HG03521 (cell line): ENCODE results near the gene UGT1A10.
"Not testable (repeated sequence)": the region's sequence is repeated elsewhere in the genome, so short reads cannot be mapped to it uniquely, and the experiment has no call there.

Source experiments
- ATAC-seq: cut with Tn5 transposase; IDR thresholded peaks from one replicate; pipeline ENCODE4 v1.9.1; 2021; ENCODE audit warnings: mild to moderate bottlenecking, moderate library complexity; ENCODE audit not compliant: unreplicated experiment

The UGT1A10 gene

GRCh38 chr2:233691443-233692433 lies 55.5 kb downstream of the UGT1A10 start:
- ATAC-seq = no peak

GRCh38 chr2:233692648-233693047 lies 56.4 kb downstream of the UGT1A10 start, which contains the start of gene UGT1A6:
Gene UGT1A6, plus strand, starts transcription at chr2:233692890. Its CDS starts 115 bp downstream, at chr2:233693005.
- no peak for ATAC-seq

- ATAC-seq = no peak
Measured at GRCh38 chr2:233693963-233694362, 57.7 kb downstream of the UGT1A10 start.

GRCh38 chr2:233698740-233699139 lies 62.5 kb downstream of the UGT1A10 start:
- ATAC-seq = no peak

- ATAC-seq = no peak
Measured at GRCh38 chr2:233699424-233700027, 63.3 kb downstream of the UGT1A10 start.

GRCh38 chr2:233700028-233700635 lies 63.9 kb downstream of the UGT1A10 start:
- no peak for ATAC-seq

DNA sequence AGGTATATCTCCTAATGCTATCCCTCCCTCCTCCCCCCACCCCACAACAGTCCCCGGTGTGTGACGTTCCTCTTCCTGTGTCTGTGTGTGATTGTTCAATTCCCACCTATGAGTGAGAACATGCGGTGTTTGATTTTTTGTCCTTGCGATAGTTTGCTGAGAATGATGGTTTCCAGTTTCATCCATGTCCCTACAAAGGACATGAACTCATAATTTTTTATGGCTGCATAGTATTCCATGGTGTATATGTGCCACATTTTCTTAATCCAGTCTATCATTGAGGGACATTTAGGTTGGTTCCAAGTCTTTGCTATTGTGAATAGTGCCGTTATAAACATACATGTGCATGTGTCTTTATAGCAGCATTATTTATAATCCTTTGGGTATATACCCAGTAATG lies 64.6 kb downstream of the UGT1A10 start:
- not testable (repeated sequence) for ATAC-seq

GRCh38 chr2:233702238-233702637 lies 66.0 kb downstream of the UGT1A10 start:
- no peak for ATAC-seq

DNA sequence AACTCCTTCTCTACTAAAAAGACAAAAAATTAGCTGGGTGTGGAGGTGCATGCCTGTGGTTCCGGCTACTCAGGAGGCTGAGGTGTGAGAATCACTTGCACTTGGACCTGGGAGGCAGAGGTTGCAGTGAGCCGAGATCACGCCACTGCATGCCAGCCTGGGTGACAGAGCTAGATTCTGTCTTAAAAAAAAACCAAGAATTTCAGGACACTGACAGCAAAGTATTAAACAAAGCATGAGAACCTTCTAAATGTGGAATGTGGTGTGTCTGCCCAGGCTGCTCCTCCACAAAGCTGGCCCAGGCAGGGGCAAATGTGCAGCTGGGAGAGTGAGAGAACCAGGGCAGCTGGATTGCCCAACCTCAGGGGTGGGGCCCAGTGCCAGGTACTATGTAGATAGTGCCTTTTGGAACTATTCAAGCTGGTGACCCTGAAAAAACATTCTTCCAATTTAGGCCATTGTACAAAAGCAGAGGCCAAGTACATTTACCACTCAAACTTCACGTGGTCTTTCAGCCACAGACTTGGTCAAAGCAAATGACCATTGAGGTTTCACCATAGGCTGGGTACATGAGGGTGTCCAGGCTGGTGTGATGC lies 69.8 kb downstream of the UGT1A10 start:
- ATAC-seq = no peak

DNA sequence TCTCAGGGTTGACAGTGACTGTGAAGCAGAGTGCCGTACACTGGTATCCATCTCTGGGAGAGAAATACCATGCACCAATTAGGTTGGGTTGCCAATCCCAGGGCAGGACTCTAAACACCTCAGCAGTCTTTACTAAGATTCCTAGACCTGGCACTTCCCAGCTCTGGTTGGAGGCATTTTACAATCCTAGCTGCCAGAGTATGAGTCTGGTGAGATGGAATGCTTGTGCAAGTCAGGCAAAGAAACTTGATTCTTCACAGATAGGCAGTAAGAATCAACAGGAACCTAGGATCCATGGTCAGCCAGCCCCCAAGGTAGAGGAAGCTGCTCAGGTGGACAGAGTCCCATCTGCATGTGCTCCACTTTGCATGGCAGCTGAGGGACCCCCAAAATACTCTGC lies 70.5 kb downstream of the UGT1A10 start:
- ATAC-seq = no peak

DNA sequence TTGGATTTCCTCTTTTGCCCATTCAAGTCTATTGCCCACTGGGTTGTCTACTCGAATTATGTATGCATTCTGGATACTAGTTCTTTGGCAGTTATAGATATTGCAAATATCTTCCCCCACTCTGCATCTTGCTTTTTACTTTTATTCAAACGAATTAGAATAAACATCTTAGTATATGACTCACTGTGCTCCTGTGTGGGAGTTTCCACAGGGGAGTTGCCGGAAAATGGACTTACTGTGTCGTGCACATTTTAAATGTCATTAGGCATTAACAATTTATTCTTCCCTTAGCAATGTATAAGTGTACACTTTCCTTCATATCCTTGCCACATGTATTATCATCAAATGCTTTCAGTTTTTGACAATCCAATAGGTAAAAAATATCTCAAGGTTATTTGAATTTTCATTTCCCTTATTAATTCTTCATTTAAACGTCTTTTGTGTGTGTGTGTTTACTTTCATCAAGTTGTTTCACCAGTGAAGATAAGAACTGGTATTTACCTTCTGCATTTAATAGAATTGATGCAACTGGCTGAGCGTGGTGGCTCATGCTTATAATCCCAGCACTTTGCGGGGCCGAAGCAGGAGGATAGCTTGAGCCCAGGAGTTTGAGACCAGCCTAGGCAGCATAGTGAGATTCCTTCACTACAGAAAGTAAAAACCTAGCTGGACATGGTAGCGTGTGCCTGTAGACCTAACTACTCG lies 71.8 kb downstream of the UGT1A10 start:
- ATAC-seq = no peak

GRCh38 chr2:233708942-233709341 lies 72.7 kb downstream of the UGT1A10 start:
- ATAC-seq = no peak

- peak; percentile 54 for ATAC-seq
Measured at GRCh38 chr2:233711312-233712008, 75.2 kb downstream of the UGT1A10 start.

GRCh38 chr2:233712611-233713261 lies 76.5 kb downstream of the UGT1A10 start, which contains the start of gene UGT1A5:
Gene UGT1A5, plus strand, starts transcription at chr2:233712907. Its CDS starts 85 bp downstream, at chr2:233712992.
- no peak for ATAC-seq

- no peak for ATAC-seq
Measured at GRCh38 chr2:233713262-233713615, 77.0 kb downstream of the UGT1A10 start.

- no peak for ATAC-seq
Measured at GRCh38 chr2:233714121-233714520, 77.9 kb downstream of the UGT1A10 start.

GRCh38 chr2:233718552-233718951 lies 82.3 kb downstream of the UGT1A10 start, which contains the start of gene UGT1A4:
Gene UGT1A4, plus strand, starts transcription at chr2:233718736. Its CDS starts 85 bp downstream, at chr2:233718821.
- ATAC-seq = no peak

- no peak for ATAC-seq
Measured at GRCh38 chr2:233728723-233729301, 92.6 kb downstream of the UGT1A10 start, which contains the start of gene UGT1A3. Gene UGT1A3, plus strand, starts transcription at chr2:233729042. Its CDS starts 85 bp downstream, at chr2:233729127.
